Measurements from ENCODE around the gene SLC26A6. TPM values are rescaled to one million over a fixed set of nuclear protein-coding genes. Genes with fewer than 3 reads are reported as not detected.

The SLC26A6 gene
- total RNA-seq, 1 donor from 2014 or later: 45.5 TPM

GRCh38 chr3:48631516-48632448 lies 3.5 kb downstream of the SLC26A6 start:
- DNase-seq (ENCODE audit: low read depth): no peak

- DNase-seq (ENCODE audit: low read depth): no peak
These were observed 4.4 kb downstream of the SLC26A6 start for GRCh38 chr3:48630833-48631232.

GRCh38 chr3:48630407-48630806 lies 4.9 kb downstream of the SLC26A6 start:
- DNase-seq (ENCODE audit: low read depth): no peak

- DNase-seq (ENCODE audit: low read depth): no peak
These were observed 5.4 kb downstream of the SLC26A6 start for GRCh38 chr3:48629894-48630293.

- DNase-seq (ENCODE audit: low read depth): no peak
These were observed 6.8 kb downstream of the SLC26A6 start for GRCh38 chr3:48628277-48629017.

GRCh38 chr3:48625600-48625999 lies 9.7 kb downstream of the SLC26A6 start:
- no peak for DNase-seq (ENCODE audit: low read depth)

- no peak for DNase-seq (ENCODE audit: low read depth)
These were observed 10.5 kb downstream of the SLC26A6 start for GRCh38 chr3:48624767-48625166.

GRCh38 chr3:48623851-48624547 lies 11.3 kb downstream of the SLC26A6 start:
- DNase-seq (ENCODE audit: low read depth): no peak

GRCh38 chr3:48621461-48621869 lies 13.8 kb downstream of the SLC26A6 start, which contains the start of gene TMEM89:
TMEM89 (minus strand) TSS chr3:48621769; CDS start chr3:48621756, 13 bp downstream.
- DNase-seq (ENCODE audit: low read depth): no peak

- DNase-seq (ENCODE audit: low read depth): no peak
These were observed 15.4 kb downstream of the SLC26A6 start for GRCh38 chr3:48619541-48620524.

- no peak for DNase-seq (ENCODE audit: low read depth)
These were observed 17.7 kb downstream of the SLC26A6 start for GRCh38 chr3:48617559-48617958.

GRCh38 chr3:48614044-48614443 lies 21.2 kb downstream of the SLC26A6 start:
- peak; percentile 79 for DNase-seq (ENCODE audit: low read depth)

GRCh38 chr3:48612309-48612708 lies 23.0 kb downstream of the SLC26A6 start:
- DNase-seq (ENCODE audit: low read depth): no peak

- DNase-seq (ENCODE audit: low read depth): peak; percentile 82
These were observed 25.9 kb downstream of the SLC26A6 start, which contains the start of gene UQCRC1 for GRCh38 chr3:48609088-48610005. UQCRC1 (minus strand) TSS chr3:48609646; CDS start chr3:48609620, 26 bp downstream.

GRCh38 chr3:48607519-48607918 lies 27.7 kb downstream of the SLC26A6 start:
- DNase-seq (ENCODE audit: low read depth): no peak

- no peak for DNase-seq (ENCODE audit: low read depth)
These were observed 33.7 kb downstream of the SLC26A6 start for GRCh38 chr3:48601622-48601994.

GRCh38 chr3:48600711-48601621 lies 34.3 kb downstream of the SLC26A6 start:
- DNase-seq (ENCODE audit: low read depth): no peak

- no peak for DNase-seq (ENCODE audit: low read depth)
These were observed 35.6 kb downstream of the SLC26A6 start for GRCh38 chr3:48599509-48600285.
